ENCODE measurements around the gene KCNH3.

The KCNH3 gene, protein sequence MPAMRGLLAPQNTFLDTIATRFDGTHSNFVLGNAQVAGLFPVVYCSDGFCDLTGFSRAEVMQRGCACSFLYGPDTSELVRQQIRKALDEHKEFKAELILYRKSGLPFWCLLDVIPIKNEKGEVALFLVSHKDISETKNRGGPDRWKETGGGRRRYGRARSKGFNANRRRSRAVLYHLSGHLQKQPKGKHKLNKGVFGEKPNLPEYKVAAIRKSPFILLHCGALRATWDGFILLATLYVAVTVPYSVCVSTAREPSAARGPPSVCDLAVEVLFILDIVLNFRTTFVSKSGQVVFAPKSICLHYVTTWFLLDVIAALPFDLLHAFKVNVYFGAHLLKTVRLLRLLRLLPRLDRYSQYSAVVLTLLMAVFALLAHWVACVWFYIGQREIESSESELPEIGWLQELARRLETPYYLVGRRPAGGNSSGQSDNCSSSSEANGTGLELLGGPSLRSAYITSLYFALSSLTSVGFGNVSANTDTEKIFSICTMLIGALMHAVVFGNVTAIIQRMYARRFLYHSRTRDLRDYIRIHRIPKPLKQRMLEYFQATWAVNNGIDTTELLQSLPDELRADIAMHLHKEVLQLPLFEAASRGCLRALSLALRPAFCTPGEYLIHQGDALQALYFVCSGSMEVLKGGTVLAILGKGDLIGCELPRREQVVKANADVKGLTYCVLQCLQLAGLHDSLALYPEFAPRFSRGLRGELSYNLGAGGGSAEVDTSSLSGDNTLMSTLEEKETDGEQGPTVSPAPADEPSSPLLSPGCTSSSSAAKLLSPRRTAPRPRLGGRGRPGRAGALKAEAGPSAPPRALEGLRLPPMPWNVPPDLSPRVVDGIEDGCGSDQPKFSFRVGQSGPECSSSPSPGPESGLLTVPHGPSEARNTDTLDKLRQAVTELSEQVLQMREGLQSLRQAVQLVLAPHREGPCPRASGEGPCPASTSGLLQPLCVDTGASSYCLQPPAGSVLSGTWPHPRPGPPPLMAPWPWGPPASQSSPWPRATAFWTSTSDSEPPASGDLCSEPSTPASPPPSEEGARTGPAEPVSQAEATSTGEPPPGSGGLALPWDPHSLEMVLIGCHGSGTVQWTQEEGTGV

DNA sequence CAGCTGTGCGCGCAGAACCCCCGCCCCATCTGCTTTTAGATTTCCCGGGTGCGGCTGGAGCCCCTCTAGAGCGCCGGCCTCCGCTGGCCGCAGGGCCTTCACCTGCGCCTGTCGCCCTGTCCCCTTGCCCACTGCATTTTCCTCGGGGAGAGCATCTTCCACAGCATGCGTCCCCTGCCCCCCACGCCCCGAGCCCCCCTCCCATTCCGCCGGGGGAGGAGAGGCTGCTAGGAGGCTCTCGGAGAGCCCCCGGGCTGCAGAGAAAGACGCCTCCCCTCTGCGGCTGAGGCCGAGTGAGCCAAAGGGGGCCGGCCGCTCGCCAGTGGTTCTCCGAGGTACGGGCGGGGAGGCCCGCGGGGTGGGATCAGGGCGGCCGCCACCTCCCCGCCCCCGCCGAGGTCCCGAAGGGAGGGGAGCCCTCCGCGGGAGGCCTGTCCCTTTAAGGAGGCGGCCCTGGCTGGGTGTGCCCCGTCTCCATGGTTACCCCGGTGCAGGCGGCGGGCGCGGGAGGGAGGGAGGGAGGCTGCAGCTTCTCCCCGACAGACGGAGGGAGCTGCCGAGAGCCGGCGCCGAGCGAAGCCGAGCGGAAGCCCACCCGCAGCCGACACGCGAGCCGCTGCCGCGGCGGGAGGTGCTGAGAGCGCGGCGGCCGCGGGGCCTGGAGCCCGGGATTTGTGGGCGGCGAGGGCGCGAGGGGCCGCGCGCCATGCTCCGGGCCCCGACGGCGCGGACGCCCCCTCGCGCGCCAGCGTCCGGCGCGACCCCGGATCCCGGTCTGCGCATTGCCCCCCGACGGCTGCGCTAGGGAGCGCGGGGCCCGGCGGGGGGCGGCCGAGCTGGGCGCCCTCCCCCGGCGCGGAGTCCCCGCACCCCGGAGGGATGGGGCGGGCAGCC lies at the start of gene KCNH3:
Gene KCNH3, plus strand, starts transcription at position 521 of the 894 bp plus-strand sequence. CDS start 387 bp downstream, outside the sequence.
- POLR2A ChIA-PET = no interaction called here
- CTCF ChIA-PET = interaction anchor here (1.0 to 3.0 kb wide), 11 partner anchors 13 to 250 kb away, joined by 3 to 11 read pairs (median 7); partner anchors contain the start of gene SPATS2
- TF ChIP-seq, protein P1, sequence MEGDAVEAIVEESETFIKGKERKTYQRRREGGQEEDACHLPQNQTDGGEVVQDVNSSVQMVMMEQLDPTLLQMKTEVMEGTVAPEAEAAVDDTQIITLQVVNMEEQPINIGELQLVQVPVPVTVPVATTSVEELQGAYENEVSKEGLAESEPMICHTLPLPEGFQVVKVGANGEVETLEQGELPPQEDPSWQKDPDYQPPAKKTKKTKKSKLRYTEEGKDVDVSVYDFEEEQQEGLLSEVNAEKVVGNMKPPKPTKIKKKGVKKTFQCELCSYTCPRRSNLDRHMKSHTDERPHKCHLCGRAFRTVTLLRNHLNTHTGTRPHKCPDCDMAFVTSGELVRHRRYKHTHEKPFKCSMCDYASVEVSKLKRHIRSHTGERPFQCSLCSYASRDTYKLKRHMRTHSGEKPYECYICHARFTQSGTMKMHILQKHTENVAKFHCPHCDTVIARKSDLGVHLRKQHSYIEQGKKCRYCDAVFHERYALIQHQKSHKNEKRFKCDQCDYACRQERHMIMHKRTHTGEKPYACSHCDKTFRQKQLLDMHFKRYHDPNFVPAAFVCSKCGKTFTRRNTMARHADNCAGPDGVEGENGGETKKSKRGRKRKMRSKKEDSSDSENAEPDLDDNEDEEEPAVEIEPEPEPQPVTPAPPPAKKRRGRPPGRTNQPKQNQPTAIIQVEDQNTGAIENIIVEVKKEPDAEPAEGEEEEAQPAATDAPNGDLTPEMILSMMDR (IDR thresholded peaks at IDR 0.05; ENCODE audit: control extremely low read depth, extremely low read depth, low read depth, missing control alignments) = no peak
- peak; percentile 94 for DNase-seq (ENCODE audit: extremely low spot score)

DNA sequence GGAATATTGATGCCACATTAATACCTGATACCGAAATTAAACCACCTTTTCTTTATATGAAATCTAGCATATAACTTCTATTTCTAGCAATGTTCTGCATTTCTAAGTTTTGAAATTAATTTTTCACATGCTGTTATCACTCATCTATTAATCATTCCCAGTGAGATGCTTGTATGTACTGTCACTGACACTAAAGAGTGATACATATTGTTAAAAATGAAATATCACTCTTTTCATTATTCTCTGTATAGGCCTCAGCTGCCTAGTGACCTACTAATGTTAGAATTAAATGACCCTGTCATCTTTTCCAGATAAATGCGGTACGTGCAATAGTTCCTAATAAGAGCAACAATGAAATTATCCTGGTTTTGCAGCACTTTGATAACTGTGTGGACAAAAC lies 49.7 kb upstream of the KCNH3 start:
- TF ChIP-seq, protein P1 (IDR thresholded peaks at IDR 0.05; ENCODE audit: control extremely low read depth, extremely low read depth, low read depth, missing control alignments) = no peak
- ChIA-PET CTCF (interaction anchor here (1.1 to 3.4 kb wide), 2 partner anchors 131 to 147 kb away, joined by 3 to 9 read pairs; no protein-coding TSS in a partner anchor), POLR2A (no interaction called here)
- DNase-seq (ENCODE audit: extremely low spot score) = no peak

DNA sequence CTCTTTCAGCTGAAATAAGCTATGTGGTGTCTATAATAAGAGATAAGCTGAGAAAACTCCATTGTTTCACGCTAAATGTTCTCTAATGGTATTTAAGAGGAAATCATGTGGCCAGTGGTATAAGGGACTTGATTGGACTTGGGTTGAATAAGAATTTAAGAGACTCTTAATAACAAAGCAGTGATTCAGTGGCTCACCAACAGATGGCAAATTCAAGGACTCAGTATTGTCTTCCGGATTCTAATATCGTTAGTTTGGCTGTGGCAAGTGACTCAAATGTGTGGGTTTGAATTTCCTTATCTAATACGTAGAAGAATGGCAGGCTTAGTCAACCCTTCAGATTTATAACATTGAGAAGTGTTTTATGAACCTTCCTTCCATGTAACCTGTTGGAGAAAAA lies 49.1 kb upstream of the KCNH3 start:
- TF ChIP-seq, protein P1 (IDR thresholded peaks at IDR 0.05; ENCODE audit: control extremely low read depth, extremely low read depth, low read depth, missing control alignments) = no peak
- no peak for DNase-seq (ENCODE audit: extremely low spot score)
- POLR2A ChIA-PET = no interaction called here
- CTCF ChIA-PET = interaction anchor here (1.1 to 3.4 kb wide), 3 partner anchors 25 to 148 kb away, joined by 3 to 9 read pairs (median 9); no protein-coding TSS in a partner anchor

DNA sequence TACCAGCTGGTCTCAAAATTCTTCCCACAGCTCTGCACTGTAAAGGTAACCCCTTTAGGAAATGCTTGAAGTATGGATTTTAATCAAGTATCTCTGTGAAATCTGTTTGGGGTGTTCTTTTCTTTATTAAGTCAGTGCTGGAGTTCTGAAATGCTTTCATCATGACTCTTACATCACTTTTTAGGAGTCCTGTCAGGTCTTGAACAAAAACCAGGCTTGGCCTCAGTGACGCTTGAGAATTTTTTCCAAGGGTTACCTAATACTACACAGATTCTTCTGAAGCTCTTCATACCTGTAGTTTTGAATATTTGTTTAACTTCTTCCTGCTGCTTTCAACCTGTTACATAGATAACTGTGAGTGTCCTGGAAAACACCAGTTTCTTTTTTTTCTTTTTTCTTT lies 47.0 kb upstream of the KCNH3 start:
- DNase-seq (ENCODE audit: extremely low spot score) = no peak

DNA sequence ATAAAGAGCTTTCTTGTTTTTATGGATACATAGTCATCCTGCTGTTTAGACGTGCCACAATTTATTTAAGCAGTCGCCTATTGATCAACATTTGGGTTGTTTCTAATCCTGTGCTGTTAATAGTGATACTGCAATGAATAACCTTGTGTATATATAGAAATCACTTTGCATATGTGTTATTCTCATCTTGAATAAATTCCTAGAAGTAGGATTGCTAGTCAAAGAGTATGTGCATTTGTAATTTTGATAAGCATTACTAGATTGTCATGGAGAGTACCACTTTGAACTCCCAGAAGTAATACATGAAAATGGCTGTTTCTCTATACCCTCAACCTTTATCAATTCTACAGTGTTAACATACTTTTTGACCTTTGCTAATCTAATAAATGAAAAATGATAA lies 44.9 kb upstream of the KCNH3 start:
- CTCF ChIA-PET = interaction anchor here (0.9 to 1.9 kb wide), 2 partner anchors 11 to 135 kb away, joined by 4 to 7 read pairs; no protein-coding TSS in a partner anchor
- DNase-seq (ENCODE audit: extremely low spot score) = no peak
- TF ChIP-seq, protein P1 (IDR thresholded peaks at IDR 0.05; ENCODE audit: control extremely low read depth, extremely low read depth, low read depth, missing control alignments) = no peak
- POLR2A ChIA-PET = no interaction called here

More for the DNA sequence above, 47.0 kb upstream of the KCNH3 start:
- ChIA-PET CTCF (interaction anchor here (2.7 kb wide), 1 partner anchor 23 kb away, joined by 9 read pairs; no protein-coding TSS in a partner anchor), POLR2A (no interaction called here)
- TF ChIP-seq, protein P1 (IDR thresholded peaks at IDR 0.05; ENCODE audit: control extremely low read depth, extremely low read depth, low read depth, missing control alignments) = no peak

Measured in GM10248 (cell line).